Progenitor cell of endocrine pancreas (in vitro differentiated cells): Measurements from ENCODE around the gene PGLYRP3. TPM values are rescaled to one million over a fixed set of nuclear protein-coding genes. Genes with fewer than 3 reads are reported as not detected.

Source experiments
- DNase-seq: peaks from one replicate; pipeline ENCODE4 v3.0.0; 2021; ENCODE audit warnings: low spot score; ENCODE audit not compliant: unreplicated experiment
- H3K27ac Mint-ChIP-seq: 2 replicates; pipeline ENCODE4 v1.8.0; 2021; ENCODE audit warnings: mild to moderate bottlenecking, moderate library complexity, mixed read lengths
- H3K27me3 Mint-ChIP-seq: 2 replicates; pipeline ENCODE4 v1.8.0; 2021; ENCODE audit warnings: mixed read lengths
- H3K36me3 Mint-ChIP-seq: 2 replicates; pipeline ENCODE4 v1.8.0; 2022; ENCODE audit warnings: mixed read lengths; ENCODE audit not compliant: insufficient read depth
- H3K4me1 Mint-ChIP-seq: 2 replicates; pipeline ENCODE4 v1.8.0; 2021; ENCODE audit warnings: low read depth, mixed read lengths
- H3K4me3 Mint-ChIP-seq: 2 replicates; pipeline ENCODE4 v1.8.0; 2021; ENCODE audit warnings: low read depth, mild to moderate bottlenecking, moderate library complexity, mixed read lengths
- H3K9me3 Mint-ChIP-seq: 2 replicates; pipeline ENCODE4 v1.8.0; 2021; ENCODE audit warnings: low read depth, mixed read lengths
- long read RNA-seq: library from polyadenylated mRNA; unstranded; transcript quantifications from one replicate; pipeline ENCODE4 v2.0.0, GENCODE V29; 2020
- total RNA-seq: library from RNA; stranded (reverse); gene quantifications from 2 replicates; pipeline ENCODE4 v1.2.1, GENCODE V29; 2021
- TF ChIP-seq, protein P1 (sequence below): fragments of 200-600 bp; sonication (generic); IDR thresholded peaks from one replicate; pipeline ENCODE4 v1.5.0; 2021; ENCODE audit warnings: antibody characterized with exemption, mild to moderate bottlenecking; ENCODE audit not compliant: unreplicated experiment

Gene PGLYRP3, protein sequence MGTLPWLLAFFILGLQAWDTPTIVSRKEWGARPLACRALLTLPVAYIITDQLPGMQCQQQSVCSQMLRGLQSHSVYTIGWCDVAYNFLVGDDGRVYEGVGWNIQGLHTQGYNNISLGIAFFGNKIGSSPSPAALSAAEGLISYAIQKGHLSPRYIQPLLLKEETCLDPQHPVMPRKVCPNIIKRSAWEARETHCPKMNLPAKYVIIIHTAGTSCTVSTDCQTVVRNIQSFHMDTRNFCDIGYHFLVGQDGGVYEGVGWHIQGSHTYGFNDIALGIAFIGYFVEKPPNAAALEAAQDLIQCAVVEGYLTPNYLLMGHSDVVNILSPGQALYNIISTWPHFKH
- total RNA-seq = not detected in 2 replicates
- long read RNA-seq = 0 reads

DNA sequence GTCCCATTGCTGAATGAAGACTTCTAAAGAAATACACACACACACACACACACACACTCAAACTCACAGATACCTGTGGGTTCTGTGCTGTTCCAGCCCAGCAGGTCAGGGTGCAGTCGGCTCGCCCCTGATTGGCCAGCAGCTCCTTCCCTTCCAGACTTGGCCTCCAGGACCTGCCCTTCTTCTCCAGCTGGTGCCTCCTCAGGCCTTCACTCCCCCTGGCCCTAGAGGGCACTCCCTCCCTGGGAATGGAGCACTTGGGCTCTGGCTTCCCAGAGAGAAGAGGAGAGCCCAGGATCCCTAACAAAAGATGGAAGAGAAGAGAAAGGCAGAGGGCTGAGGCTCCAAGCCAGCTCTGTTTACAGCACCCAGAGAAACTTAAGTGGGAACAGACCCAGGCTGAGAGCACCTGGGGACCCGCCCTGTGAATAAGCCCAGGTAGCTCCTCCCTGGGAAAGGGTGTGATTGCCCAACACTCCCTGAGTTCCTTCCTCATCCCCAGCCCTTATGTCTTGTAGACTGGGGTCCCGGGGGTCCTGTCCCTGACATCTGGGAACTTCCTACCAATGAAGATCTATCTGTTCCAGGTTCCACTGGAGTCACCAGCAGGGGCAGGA is at the start of gene PGLYRP3:
PGLYRP3 (minus strand) TSS at position 383 of the 617 bp plus-strand sequence. CDS start 2,287 bp downstream, outside the sequence.
- Mint-ChIP-seq H3K4me3 (no peak within 1 kb of the TSS), H3K27me3 (peaks cover 12% of the 10 kb centered on the region), H3K36me3 (no peaks in the 10 kb centered on the region), H3K4me1 (peaks cover 1% of the 10 kb centered on the region), H3K27ac (no peak within 1 kb of the TSS), H3K9me3 (peaks cover 7% of the 10 kb centered on the region)
- TF ChIP-seq, protein P1, sequence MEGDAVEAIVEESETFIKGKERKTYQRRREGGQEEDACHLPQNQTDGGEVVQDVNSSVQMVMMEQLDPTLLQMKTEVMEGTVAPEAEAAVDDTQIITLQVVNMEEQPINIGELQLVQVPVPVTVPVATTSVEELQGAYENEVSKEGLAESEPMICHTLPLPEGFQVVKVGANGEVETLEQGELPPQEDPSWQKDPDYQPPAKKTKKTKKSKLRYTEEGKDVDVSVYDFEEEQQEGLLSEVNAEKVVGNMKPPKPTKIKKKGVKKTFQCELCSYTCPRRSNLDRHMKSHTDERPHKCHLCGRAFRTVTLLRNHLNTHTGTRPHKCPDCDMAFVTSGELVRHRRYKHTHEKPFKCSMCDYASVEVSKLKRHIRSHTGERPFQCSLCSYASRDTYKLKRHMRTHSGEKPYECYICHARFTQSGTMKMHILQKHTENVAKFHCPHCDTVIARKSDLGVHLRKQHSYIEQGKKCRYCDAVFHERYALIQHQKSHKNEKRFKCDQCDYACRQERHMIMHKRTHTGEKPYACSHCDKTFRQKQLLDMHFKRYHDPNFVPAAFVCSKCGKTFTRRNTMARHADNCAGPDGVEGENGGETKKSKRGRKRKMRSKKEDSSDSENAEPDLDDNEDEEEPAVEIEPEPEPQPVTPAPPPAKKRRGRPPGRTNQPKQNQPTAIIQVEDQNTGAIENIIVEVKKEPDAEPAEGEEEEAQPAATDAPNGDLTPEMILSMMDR = no peak
- no peak for DNase-seq

- no peaks in the 10 kb centered on the region for H3K36me3 Mint-ChIP-seq
- DNase-seq = no peak
- peaks cover 3% of the 10 kb centered on the region for H3K27me3 Mint-ChIP-seq
- no peak overlapping the region for H3K4me3 Mint-ChIP-seq
- TF ChIP-seq, protein P1 = no peak
- no peak overlapping the region for H3K27ac Mint-ChIP-seq
- H3K4me1 Mint-ChIP-seq = peaks cover 4% of the 10 kb centered on the region
- H3K9me3 Mint-ChIP-seq = no peaks in the 10 kb centered on the region
These were observed 49.5 kb upstream of the PGLYRP3 start for GRCh38 chr1:153362187-153362775.

- H3K27ac Mint-ChIP-seq = no peak overlapping the region
- no peak for DNase-seq
- no peaks in the 10 kb centered on the region for H3K9me3 Mint-ChIP-seq
- H3K27me3 Mint-ChIP-seq = peaks cover 4% of the 10 kb centered on the region
- H3K36me3 Mint-ChIP-seq = no peaks in the 10 kb centered on the region
- no peak overlapping the region for H3K4me3 Mint-ChIP-seq
- H3K4me1 Mint-ChIP-seq = peaks cover 4% of the 10 kb centered on the region
- TF ChIP-seq, protein P1 = no peak
These were observed 48.8 kb upstream of the PGLYRP3 start for GRCh38 chr1:153361480-153362109.

DNA sequence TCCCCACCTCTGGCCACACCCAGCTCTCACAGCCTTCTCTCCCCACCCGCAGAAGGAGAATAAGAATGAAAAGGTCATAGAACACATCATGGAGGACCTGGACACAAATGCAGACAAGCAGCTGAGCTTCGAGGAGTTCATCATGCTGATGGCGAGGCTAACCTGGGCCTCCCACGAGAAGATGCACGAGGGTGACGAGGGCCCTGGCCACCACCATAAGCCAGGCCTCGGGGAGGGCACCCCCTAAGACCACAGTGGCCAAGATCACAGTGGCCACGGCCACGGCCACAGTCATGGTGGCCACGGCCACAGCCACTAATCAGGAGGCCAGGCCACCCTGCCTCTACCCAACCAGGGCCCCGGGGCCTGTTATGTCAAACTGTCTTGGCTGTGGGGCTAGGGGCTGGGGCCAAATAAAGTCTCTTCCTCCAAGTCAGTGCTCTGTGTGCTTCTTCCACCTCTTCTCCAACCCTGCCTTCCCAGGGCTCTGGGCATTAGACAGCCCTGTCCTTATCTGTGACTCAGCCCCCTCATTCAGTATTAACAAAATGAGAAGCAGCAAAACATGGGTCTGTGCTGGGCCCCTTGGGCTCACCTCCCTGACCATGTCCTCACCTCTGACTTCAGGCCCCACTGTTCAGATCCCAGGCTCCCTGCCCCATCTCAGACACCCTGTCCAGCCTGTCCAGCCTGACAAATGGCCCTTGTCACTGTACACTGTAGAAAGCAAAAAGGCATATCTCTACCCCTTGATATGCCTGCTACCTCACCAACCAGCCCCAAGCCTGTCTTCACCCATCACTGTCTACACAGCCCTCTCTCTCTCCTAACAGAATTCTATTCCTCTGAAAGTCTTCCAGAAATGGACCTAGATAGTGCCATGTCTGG is 48.1 kb upstream of the PGLYRP3 start:
- Mint-ChIP-seq H3K27ac (no peak overlapping the region), H3K36me3 (no peaks in the 10 kb centered on the region), H3K9me3 (no peaks in the 10 kb centered on the region), H3K27me3 (peaks cover 10% of the 10 kb centered on the region), H3K4me1 (peaks cover 4% of the 10 kb centered on the region), H3K4me3 (no peak overlapping the region)
- TF ChIP-seq, protein P1 = no peak
- DNase-seq = no peak
